SJCRH30 (cell line): Measurements from ENCODE around the gene RNF44. TPM values are rescaled to one million over a fixed set of nuclear protein-coding genes. Genes with fewer than 3 reads are reported as not detected.

Experiments used
- DNase-seq, 2 experiments: peaks; one replicate each; pipeline ENCODE4 v3.0.0-alpha.2; 2015 to 2020
- H3K27ac ChIP-seq: fragments of 250-450 bp; sonication (Bioruptor Pico); 2 replicates; pipeline ENCODE4 v1.5.1; 2020; ENCODE audit warnings: mild to moderate bottlenecking, moderate library complexity
- H3K27me3 ChIP-seq: fragments of 250-450 bp; sonication (Bioruptor Pico); 2 replicates; pipeline ENCODE4 v1.5.1; 2020; ENCODE audit warnings: mild to moderate bottlenecking, moderate library complexity
- H3K36me3 ChIP-seq: fragments of 250-450 bp; sonication (Bioruptor Pico); 2 replicates; pipeline ENCODE4 v1.5.1; 2020; ENCODE audit warnings: mild to moderate bottlenecking, moderate library complexity
- H3K4me1 ChIP-seq: fragments of 250-450 bp; sonication (Bioruptor Pico); 2 replicates; pipeline ENCODE4 v1.5.1; 2020; ENCODE audit warnings: mild to moderate bottlenecking, moderate library complexity
- H3K4me3 ChIP-seq: fragments of 250-450 bp; sonication (Bioruptor Pico); 2 replicates; pipeline ENCODE4 v1.5.1; 2020; ENCODE audit warnings: mild to moderate bottlenecking, moderate library complexity
- H3K9me3 ChIP-seq: fragments of 250-450 bp; sonication (Bioruptor Pico); replicated peaks from 2 replicates; pipeline ENCODE4 v1.5.1; 2020; ENCODE audit warnings: mild to moderate bottlenecking, moderate library complexity
- total RNA-seq: library from RNA; depleted of rRNA; stranded (reverse); fragments of >200 nt; shearing (Covaris generic); gene quantifications from 2 replicates; pipeline ENCODE4 v1.2.3, GENCODE V29; 2014

The RNF44 gene
- total RNA-seq, 1 experiment from 2014 or later = 29.0 TPM

- H3K9me3 ChIP-seq = no peaks in the 10 kb centered on the region
- peak; percentile 64 to 71 for DNase-seq
- H3K27ac ChIP-seq = 0 out of 2 replicates have a peak overlapping the region, but pooled peaks have one; percentile 7
- H3K27me3 ChIP-seq = no peaks in the 10 kb centered on the region
- peaks cover 21% of the 10 kb centered on the region for H3K4me1 ChIP-seq
- peak overlapping the region; percentile 64 for H3K4me3 ChIP-seq
- no peaks in the 10 kb centered on the region for H3K36me3 ChIP-seq
These were observed 6.4 kb upstream of the RNF44 start for GRCh38 chr5:176543428-176544182.

- peaks cover 26% of the 10 kb centered on the region for H3K4me1 ChIP-seq
- peak overlapping the region; percentile 64 for H3K4me3 ChIP-seq
- peak in 1 of 2 experiments; percentile 46 for DNase-seq
- no peaks in the 10 kb centered on the region for H3K27me3 ChIP-seq
- no peaks in the 10 kb centered on the region for H3K36me3 ChIP-seq
- H3K27ac ChIP-seq = no peak overlapping the region
- H3K9me3 ChIP-seq = no peaks in the 10 kb centered on the region
These were observed 5.6 kb upstream of the RNF44 start for GRCh38 chr5:176542596-176543427.

- no peak for DNase-seq
- H3K9me3 ChIP-seq = no peaks in the 10 kb centered on the region
- H3K36me3 ChIP-seq = no peaks in the 10 kb centered on the region
- H3K4me1 ChIP-seq = peaks cover 26% of the 10 kb centered on the region
- no peak overlapping the region for H3K27ac ChIP-seq
- no peaks in the 10 kb centered on the region for H3K27me3 ChIP-seq
- H3K4me3 ChIP-seq = no peak overlapping the region
These were observed 5.0 kb upstream of the RNF44 start for GRCh38 chr5:176542135-176542595.

GRCh38 chr5:176541338-176542134, 4.3 kb upstream of the RNF44 start:
- Histone ChIP-seq H3K4me1 (peaks cover 26% of the 10 kb centered on the region), H3K36me3 (no peaks in the 10 kb centered on the region), H3K27ac (no peak overlapping the region), H3K4me3 (no peak overlapping the region), H3K9me3 (no peaks in the 10 kb centered on the region), H3K27me3 (no peaks in the 10 kb centered on the region)
- peak; percentile 56 to 70 for DNase-seq

- no peak overlapping the region for H3K4me3 ChIP-seq
- no peaks in the 10 kb centered on the region for H3K27me3 ChIP-seq
- no peak for DNase-seq
- H3K27ac ChIP-seq = no peak overlapping the region
- no peaks in the 10 kb centered on the region for H3K36me3 ChIP-seq
- H3K4me1 ChIP-seq = peaks cover 26% of the 10 kb centered on the region
- H3K9me3 ChIP-seq = no peaks in the 10 kb centered on the region
These were observed 3.7 kb upstream of the RNF44 start for GRCh38 chr5:176540956-176541337.

GRCh38 chr5:176540476-176540899, 3.3 kb upstream of the RNF44 start:
- Histone ChIP-seq H3K4me3 (no peak overlapping the region), H3K27me3 (no peaks in the 10 kb centered on the region), H3K36me3 (no peaks in the 10 kb centered on the region), H3K4me1 (peaks cover 26% of the 10 kb centered on the region), H3K9me3 (no peaks in the 10 kb centered on the region), H3K27ac (no peak overlapping the region)
- DNase-seq = no peak

GRCh38 chr5:176538989-176539384, 1.8 kb upstream of the RNF44 start:
- Histone ChIP-seq H3K4me1 (peaks cover 36% of the 10 kb centered on the region), H3K9me3 (no peaks in the 10 kb centered on the region), H3K36me3 (peaks cover 3% of the 10 kb centered on the region; the same call in 1 of the 2 replicates), H3K4me3 (no peak overlapping the region), H3K27me3 (no peaks in the 10 kb centered on the region), H3K27ac (no peak overlapping the region)
- no peak for DNase-seq

GRCh38 chr5:176538230-176538988, 1.2 kb upstream of the RNF44 start:
- Histone ChIP-seq H3K9me3 (no peaks in the 10 kb centered on the region), H3K27me3 (no peaks in the 10 kb centered on the region), H3K4me3 (peak overlapping the region; percentile 97), H3K36me3 (peaks cover 4% of the 10 kb centered on the region; the same call in 1 of the 2 replicates), H3K27ac (no peak overlapping the region), H3K4me1 (peaks cover 42% of the 10 kb centered on the region)
- no peak for DNase-seq

- Histone ChIP-seq H3K9me3 (no peaks in the 10 kb centered on the region), H3K27ac (peak overlapping the region; percentile 96), H3K36me3 (peaks cover 8% of the 10 kb centered on the region), H3K4me1 (peaks cover 45% of the 10 kb centered on the region), H3K27me3 (no peaks in the 10 kb centered on the region), H3K4me3 (peak overlapping the region; percentile 97)
- DNase-seq = peak; percentile 99
These were observed 490 bp upstream of the RNF44 start for GRCh38 chr5:176537554-176538229.

GRCh38 chr5:176536132-176536901, 885 bp downstream of the RNF44 start:
- DNase-seq = peak; percentile 85 to 88
- peak overlapping the region; percentile 96 for H3K27ac ChIP-seq
- H3K36me3 ChIP-seq = peaks cover 16% of the 10 kb centered on the region
- H3K27me3 ChIP-seq = no peaks in the 10 kb centered on the region
- no peaks in the 10 kb centered on the region for H3K9me3 ChIP-seq
- peaks cover 41% of the 10 kb centered on the region for H3K4me1 ChIP-seq
- H3K4me3 ChIP-seq = peak overlapping the region; percentile 97

GRCh38 chr5:176535664-176536131, 1.5 kb downstream of the RNF44 start:
- Histone ChIP-seq H3K27me3 (no peaks in the 10 kb centered on the region), H3K4me1 (peaks cover 44% of the 10 kb centered on the region), H3K9me3 (no peaks in the 10 kb centered on the region), H3K4me3 (peak overlapping the region; percentile 97), H3K27ac (peak overlapping the region; percentile 96), H3K36me3 (peaks cover 21% of the 10 kb centered on the region)
- DNase-seq = peak; percentile 37 to 43

- H3K27ac ChIP-seq = peak overlapping the region; percentile 96
- H3K4me1 ChIP-seq = peaks cover 44% of the 10 kb centered on the region
- H3K36me3 ChIP-seq = peaks cover 21% of the 10 kb centered on the region
- H3K27me3 ChIP-seq = no peaks in the 10 kb centered on the region
- H3K4me3 ChIP-seq = peak overlapping the region; percentile 97
- no peaks in the 10 kb centered on the region for H3K9me3 ChIP-seq
- no peak for DNase-seq
These were observed 2.0 kb downstream of the RNF44 start for GRCh38 chr5:176535101-176535663.
